HPDE6-E6E7 (cell line): ENCODE data around the gene KIAA0232.
"Not testable (repeated sequence)": the region's sequence is repeated elsewhere in the genome, so short reads cannot be mapped to it uniquely, and the experiment has no call there.

Experiments
- DNase-seq: peaks from one replicate; pipeline ENCODE4 v3.0.0; 2011; ENCODE audit warnings: missing footprints; ENCODE audit errors: extremely low spot score

Gene KIAA0232

DNA sequence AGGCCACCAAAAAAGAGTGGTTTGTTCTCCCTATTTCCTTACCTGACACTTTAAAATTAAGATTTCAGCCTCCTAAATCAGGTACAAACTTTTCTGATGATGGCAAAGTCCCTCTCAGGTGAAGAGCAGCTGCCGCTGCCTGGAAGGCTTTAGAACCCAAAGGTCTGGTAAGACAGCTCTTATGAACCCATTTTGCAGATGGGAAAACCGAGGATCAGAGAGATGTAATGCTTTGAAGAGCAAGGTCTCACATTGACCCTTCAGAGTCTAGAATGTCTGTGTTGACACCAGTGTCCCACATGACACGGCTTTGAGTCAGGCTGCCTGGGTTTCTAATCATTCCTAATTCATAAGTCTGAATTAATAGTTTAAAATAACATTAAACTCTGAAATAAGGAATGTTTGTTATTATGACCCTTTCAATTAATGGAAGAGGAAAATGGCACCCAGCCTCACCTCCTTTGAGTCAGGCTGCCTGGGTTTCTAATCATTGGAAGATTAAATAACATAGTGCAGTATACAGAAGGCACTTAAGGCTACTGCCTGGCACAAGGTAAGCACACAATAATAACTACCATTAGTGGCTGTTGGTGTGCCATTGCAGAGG, 27.9 kb upstream of the KIAA0232 start:
- DNase-seq: no peak

DNA sequence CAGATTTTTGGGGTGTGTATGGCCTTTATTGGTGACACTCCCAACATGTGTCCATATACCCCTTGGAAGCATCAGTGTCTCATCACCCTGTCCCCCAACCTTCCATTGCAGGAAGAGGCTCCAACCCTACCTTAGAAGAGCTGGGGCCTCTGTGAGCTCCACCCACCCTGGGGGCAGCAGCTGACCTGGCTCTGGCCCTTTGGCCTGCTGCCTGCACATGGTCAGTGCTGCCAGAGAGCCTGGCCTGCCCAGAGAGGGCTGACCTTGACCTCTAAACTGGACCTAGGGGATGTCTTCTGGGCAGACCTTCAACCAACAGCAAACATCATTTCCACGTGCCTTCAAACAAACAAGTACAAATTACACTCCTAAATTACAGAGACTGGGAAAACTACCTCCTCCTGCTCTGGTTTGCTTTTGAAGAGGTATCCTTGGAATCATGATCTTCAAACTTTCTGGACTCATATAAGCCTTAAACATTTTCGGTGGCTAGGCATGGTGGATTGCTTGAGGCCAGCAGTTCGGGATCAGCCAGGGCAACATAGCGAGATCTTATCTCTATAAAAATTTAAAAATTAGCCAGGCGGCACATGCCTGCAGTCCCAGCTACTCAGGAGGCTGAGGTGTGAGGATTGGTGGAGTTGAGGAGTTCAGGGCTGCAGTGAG, 27.3 kb upstream of the KIAA0232 start:
- no peak for DNase-seq

DNA sequence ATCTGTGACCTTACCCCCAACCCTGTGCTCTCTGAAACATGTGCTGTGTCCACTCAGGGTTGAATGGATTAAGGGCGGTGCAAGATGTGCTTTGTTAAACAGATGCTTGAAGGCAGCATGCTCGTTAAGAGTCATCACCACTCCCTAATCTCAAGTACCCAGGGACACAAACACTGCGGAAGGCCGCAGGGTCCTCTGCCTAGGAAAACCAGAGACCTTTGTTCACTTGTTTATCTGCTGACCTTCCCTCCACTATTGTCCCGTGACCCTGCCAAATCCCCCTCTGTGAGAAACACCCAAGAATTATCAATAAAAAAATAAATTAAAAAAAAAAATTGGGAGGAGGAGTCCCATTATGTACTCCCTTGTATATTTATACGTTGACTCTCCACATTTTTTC, 26.2 kb upstream of the KIAA0232 start:
- DNase-seq: not testable (repeated sequence)

DNA sequence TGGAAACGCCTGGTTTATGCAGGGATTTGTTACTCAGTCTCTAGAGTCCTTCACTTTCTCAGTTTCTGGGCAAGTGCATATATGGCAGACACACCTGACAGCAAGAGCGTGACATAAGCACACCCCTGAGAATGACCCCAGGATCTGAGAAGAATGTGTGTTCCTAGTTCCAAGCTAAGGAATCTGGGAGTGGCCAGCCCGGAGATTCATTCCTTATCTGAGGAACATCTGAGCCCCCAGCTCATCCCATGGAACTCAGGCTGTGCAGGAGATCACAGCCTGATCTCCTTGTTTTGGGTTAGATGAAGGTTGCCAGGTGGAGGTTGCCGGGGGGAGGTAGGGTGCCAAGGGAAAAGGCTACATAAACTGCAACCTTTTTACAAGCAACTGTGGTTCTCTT, 23.8 kb upstream of the KIAA0232 start:
- DNase-seq: no peak

DNA sequence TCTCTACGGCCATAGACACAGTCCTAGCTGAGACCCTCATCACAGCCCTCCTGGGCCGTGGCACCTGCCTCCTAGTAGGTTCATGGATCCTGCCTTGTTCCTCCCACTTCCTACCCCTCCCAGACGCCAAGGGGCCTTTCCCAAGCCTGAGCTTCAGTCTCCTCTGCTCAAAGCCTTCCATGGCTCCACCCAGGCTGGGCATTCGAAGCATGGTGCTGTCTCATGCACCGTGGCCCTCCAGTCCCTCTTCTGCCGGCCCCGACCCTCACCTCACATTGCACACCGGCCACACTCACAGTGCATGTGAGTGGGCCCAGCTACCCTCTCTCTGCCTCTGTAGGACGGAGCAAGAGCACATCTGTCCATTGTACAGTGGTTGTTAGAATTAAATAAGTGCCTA, 21.7 kb upstream of the KIAA0232 start:
- DNase-seq: no peak

DNA sequence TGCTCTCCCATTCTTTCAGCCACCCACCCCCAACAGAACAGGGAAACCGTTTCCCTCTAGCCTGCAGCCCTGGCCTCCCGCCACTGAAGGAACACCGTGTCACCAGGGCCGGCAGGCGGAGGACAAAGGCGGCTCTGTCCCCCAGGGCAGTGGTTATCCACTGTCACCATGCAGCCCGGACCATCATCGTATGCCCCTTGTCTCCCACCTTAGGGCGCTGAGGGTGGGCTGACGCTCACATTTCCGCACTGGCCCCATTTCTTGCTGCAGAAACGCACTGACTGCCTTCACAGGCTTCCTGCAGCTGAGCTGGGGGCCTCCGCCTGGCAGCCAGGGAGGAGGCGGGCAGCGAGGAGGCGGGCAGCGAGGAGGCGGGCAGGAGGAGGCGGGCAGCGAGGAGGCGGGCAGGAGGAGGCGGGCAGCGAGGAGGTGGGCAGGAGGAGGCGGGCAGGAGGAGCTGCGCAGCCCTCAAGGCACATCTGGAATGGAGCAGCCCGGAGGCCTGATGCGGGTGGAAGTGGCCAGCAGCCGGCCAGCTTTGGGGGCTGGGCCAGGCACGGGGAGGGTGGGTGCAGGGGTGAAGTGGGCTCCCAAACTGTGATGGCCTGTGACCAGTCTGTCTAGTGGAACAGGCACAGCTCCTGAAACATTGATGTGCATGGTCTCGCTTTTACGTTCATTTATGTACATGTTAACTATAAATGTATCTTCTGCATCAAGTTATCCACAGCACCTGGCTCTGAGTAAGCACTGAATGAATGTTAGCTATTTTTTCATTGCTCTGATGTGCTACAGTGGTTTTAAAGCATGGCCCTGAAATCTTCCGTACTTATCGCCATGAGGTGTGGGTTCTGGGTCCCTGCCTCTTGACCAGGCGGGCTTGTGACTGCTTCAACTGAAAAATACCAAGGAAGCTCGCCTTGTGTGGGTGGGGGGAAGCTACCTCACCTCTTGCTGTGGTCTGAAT, 20.6 kb upstream of the KIAA0232 start:
- no peak for DNase-seq

DNA sequence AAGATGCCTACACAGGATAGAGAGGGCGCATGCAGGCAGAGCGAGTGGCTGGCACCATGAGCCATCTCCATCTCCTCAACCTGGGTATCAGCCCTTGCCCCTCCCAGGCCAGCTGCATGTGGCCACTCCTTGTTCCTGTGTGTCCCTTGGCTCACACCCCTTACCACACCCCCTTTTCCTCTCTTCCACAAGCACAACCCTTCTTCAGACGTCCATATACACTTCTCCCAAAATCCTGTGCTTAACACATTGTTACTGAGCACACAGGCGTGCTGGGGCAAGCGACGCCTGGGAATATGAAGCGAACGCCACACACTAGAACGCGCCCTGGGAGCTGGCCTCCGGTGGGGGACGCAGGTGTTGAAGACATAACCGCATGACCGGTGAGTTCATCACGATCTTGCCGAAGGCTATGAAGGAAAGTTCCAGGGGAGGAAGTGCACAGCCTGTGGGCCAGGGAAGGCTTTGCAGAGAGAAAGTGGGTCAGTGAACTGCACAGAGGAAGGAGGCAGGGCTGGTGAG, 19.1 kb upstream of the KIAA0232 start:
- DNase-seq: peak; percentile 98

DNA sequence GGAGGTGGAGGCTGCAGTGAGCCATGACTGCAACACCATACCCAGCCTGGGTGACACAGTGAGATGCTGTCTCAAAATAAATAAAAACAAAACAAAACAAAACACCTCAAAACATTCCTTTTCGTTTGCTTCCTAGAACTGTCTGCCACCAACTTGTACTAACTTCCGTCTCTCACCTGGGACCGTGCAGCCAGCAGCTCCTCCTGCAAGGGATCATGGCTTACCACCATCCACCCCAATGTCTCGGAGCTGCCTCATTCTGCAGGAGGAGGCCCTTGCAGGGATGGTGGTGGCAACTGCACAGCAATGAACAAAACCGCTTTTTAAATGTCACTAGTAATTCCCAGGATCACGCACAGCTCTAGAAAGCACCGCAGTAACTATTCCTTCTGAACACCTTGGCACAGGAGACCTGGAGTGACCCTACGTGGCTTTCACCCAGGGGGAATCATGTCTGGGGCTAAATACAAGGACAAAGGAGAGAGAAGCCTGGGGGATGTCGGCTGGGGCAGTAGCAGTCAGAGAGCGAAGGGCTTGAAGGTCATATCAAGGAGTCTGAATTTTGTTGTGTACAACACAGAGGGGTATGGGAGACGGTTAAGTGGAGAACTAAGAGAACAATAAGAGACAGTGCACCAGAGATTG, 17.4 kb upstream of the KIAA0232 start:
- DNase-seq: no peak

DNA sequence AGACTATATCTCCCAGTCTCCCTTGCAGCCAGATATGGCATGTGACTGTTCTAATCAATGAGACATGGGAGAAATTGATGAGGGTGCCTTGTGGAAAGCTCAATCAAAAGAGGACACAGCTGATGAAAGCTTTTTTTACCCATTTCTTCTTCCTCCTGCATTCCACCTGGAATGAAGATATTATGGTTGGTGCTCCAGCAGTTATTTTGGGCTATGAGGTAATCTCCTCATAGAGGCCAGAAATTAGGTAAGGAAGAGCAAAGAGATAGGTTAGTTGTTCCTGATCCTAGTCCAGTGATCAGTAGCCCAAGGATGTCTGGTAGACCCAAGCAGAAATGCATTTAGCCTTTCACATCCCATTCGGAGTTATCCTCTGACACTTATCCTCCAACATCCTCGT, 16.8 kb upstream of the KIAA0232 start:
- DNase-seq: no peak

DNA sequence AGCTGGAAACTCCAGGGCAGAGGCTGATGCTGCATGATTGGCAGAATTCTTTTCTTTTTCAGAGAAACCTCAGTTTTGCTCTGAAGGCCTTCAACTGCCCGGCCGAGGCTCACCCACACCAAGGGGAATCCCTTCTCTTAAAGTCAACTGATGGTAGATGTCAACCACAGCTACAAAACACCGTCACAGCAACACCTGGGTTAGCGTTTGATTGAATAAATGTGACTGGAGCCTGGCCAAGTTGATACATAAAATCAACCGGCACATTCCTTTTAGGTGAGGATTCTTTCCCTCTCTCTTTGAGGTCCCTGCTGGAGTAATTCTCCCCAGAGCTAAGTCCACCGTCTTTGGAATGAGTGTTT, 15.2 kb upstream of the KIAA0232 start:
- no peak for DNase-seq

DNA sequence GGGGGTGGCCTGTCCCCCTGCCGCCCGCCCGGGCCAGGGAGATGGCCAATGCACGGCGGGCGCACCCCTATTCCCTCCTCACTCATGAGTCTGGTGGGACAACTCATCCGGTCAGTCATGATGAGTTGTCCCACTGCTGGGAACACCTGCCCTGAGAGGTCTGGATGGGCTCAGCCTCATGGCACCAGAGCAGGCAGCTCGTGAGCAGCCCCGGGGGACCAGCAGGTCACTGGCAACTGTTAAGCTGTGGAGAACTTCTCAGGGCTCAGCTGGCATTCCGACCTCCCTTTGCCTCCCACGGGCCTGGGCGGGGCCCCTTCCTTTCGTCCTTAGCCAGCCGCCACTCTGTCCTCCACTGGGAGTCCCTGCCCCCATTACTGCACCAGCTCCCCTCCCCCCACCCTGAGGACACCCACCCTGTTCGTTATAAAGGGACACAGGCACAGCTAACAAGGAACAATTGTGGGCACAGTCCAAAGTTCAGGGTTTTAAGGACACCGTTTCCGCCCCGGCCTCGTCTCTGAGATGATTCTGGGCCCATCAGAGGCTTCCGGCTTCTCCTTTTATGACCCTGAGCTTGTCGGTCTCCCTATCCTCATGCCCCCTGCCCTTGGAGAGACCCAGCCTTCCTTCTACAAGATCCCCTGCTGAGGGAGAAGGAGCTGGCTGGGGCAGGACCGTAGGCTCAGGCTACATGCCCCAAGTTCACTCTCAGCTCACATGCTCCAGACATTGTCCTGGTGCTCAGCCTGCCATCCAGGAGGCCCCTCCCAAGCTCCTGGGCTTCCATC, 14.6 kb upstream of the KIAA0232 start:
- DNase-seq: no peak

DNA sequence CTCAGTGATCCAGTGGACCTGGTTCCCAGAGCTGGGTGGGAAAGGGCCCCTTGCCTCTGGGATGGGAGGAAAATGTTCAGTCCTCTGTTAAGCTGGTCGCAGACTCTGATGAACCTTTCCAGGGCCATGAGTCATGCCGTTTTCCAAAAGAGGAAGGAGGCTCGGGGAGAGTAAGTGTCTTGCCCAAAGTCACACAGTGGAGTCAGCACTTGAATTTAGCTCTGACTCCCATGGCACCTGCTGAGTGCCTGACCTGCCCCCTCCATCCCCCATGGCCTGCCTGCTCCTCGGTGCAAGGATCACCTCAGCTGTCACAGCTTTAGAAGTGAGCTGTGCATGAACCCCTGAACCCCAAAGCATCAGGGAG, 14.0 kb upstream of the KIAA0232 start:
- no peak for DNase-seq

DNA sequence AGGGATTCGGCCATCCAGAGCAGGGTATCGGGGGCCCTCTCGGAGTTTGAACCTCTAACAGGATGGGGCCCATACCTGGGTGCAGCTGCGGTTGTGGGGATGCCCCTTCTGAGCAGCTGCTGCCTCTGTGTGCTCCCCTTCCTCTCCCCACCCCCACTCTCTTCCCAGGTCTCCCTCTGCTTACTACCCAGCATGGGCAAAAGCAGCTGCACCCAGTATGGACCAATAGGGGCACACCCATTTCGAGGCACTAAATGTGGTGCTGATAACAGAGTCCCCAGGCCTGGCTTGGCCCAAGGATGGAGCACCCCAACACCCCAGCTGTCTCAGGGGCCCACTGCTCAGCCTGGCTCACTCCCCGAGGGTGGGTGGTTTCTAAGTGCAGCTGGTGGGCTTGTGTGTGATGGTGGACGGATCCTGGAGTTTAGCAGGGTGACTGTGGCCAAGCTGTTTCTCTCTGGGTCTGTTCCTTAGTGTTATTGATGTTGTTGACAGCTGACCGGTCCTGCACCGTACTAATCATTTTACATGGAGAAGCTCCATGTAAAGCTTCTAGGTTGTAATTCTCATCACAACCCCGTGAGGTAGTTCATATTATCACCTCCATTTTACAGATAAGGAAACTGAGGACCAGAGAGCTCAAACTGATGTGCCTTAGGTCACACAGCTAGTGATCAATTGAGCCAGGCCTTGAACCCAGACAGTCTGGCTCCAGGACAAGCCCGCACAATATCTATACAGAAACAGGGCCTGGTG, 13.1 kb upstream of the KIAA0232 start:
- DNase-seq: no peak

DNA sequence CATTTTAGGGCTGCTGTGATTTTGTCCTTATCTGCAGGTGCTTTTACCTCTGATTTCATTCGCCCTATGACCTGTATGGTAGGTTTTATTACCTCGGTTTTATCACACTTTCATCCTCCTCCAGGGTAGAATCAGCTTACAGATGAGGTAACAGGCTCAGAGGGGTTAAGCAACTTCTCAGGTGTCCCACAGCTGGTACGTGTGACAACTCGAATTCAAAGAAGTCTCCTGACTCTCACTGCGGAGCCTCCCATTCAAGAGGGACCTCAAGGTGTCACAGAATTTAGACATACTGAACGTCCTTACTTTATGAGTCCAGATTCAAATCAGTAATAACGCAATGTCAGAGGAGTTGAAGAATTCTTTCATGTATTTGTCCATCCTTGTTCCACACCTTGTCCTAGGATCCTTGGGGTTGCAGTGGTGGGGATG, 12.5 kb upstream of the KIAA0232 start:
- DNase-seq: no peak

DNA sequence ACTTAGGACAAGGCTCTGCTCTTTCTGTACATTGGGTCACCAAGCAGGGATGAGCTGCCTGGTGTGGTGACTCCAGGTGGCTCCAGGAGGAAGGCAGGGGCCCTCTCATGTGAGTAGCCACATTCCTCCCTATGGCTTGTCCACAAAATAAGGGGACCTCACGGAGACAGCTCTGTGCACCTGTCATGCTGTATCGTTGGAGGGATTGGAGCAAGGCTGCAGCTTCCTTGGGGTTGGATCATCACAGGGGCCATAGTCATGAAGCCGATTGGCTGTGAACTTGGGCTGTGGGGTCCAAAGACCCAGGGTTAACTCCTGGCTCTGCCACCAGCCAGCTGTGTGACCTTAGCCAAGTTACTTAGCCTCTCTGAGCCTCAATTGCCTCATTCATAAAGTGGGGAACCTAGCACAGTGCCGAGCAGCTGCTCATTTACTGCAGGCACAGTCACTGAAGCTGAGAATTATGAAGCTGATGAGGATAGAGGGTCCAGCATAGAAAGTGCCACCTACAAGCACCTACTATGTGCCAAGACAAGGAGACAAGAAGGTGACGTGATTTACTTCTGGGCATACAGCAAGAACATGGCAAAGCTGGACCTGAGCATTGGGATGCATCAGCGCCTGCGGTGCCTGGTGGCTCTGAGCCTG, 11.8 kb upstream of the KIAA0232 start:
- DNase-seq: no peak

DNA sequence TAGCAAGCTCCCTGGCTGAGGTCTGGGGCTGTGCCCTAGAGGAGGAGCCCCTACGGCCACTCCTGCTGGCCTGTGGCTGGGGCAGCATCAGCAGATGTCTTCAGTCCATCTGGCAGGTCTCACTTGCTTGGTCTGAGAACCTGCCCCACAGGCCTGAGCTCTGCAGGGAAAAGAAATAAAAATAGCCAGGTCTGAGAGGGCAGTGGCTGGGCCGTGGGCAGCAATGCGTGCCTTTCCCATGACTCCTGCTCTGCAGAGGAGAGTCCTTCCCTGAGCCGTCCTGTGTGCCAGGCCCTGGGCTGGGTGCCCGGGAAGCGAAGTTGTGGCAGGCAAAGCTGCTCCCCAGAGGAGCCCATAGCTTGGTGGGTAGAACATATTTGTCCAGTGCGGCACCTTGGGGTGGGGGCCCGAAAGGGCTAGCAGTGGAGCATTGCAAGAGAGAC, 11.3 kb upstream of the KIAA0232 start:
- DNase-seq: no peak

DNA sequence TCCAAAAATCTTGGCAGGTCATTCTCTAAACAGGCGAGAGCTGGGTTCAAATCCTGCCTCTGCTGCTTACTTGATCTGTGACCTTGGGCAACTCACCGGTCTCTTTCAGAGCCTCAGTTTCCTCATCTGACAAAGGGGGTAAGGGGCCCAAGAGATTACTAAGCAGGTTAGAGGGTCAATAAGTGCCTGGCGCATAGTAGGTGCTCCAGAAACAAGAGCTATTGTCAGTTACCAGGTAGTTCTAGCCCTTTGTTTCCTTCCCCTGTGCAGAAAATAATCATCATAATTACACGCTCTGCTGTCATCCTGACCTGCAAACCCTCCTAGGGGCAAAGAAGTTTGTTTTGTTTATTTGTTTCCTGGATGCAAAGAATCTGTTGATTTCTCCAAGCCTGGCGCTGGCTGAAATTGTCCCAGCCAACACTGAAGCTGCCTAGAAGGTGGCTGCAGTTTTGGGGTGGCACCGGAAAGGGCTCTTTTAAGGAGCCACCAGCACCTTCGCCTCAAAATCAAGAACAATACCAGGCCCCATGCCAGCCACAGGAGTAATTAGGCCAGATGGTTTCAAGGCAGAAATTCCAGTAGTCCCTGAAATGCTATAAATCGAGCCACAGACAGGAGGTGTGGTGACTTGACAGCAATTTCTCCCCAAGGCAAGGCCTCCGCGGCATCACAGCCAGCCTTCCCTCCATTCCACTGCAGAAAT, 10.2 kb upstream of the KIAA0232 start:
- no peak for DNase-seq

DNA sequence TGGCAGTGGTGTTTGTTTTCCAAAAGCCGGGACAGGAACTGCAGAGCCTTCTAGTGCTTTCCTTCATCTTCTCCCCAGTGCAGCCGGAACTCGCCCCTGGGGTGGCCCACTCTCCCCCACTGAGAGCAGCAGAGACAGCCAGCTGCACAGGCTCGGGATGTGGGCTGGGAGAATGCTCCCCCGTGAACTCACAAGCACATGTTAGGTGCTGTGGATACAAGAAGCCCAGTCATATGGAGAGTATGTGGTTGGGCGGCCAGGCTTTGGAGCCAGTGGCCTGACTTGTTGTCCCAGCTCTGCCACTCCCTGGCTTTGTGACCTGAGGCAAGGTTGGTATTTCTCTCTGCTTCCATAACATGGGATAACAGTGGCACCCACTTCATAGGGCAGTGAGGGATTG, 9.4 kb upstream of the KIAA0232 start:
- DNase-seq: no peak
